DOHH2 (cell line): ENCODE results near the gene TMPRSS13.
"Not testable (repeated sequence)": the region's sequence is repeated elsewhere in the genome, so short reads cannot be mapped to it uniquely, and the experiment has no call there.

Experiments
- H3F3A ChIP-seq: fragments of 200-600 bp; sonication (generic), shearing (Covaris generic); 2 replicates; pipeline ENCODE4 v1.6.0; 2016; ENCODE audit warnings: antibody characterized with exemption, mild to moderate bottlenecking; ENCODE audit not compliant: control insufficient read depth, insufficient read depth
- H3K27ac ChIP-seq: fragments of 200-600 bp; sonication (generic); 2 replicates; pipeline ENCODE4 v1.5.1; 2014; ENCODE audit warnings: low read depth, mild to moderate bottlenecking, low read length, moderate library complexity
- H3K27me3 ChIP-seq: fragments of 200-600 bp; sonication (generic); 2 replicates; pipeline ENCODE4 v1.6.1; 2014; ENCODE audit warnings: mild to moderate bottlenecking, low read length, mixed read lengths; ENCODE audit not compliant: control insufficient read depth
- H3K36me3 ChIP-seq: fragments of 200-600 bp; sonication (generic); 2 replicates; pipeline ENCODE4 v1.6.1; 2014; ENCODE audit warnings: mild to moderate bottlenecking, low read length, moderate library complexity, mixed read lengths; ENCODE audit not compliant: control insufficient read depth
- H3K4me1 ChIP-seq: fragments of 200-600 bp; sonication (generic); 2 replicates; pipeline ENCODE4 v1.6.1; 2014; ENCODE audit warnings: mild to moderate bottlenecking, low read length, mixed read lengths; ENCODE audit not compliant: control insufficient read depth
- H3K4me2 ChIP-seq: fragments of 200-600 bp; sonication (generic); 2 replicates; pipeline ENCODE4 v1.6.0; 2014; ENCODE audit warnings: mild to moderate bottlenecking, low read length, moderate library complexity
- H3K4me3 ChIP-seq: fragments of 200-600 bp; sonication (generic); 2 replicates; pipeline ENCODE4 v1.5.1; 2014; ENCODE audit warnings: mild to moderate bottlenecking, low read length, mixed read lengths
- H3K79me2 ChIP-seq: fragments of 200-600 bp; sonication (generic); 2 replicates; pipeline ENCODE4 v1.6.1; 2014; ENCODE audit warnings: mild to moderate bottlenecking, low read length, mixed read lengths; ENCODE audit not compliant: control insufficient read depth
- H3K9me2 ChIP-seq: fragments of 200-600 bp; sonication (generic); replicated peaks from 2 replicates; pipeline ENCODE4 v1.6.1; 2014; ENCODE audit warnings: mild to moderate bottlenecking, low read length, mixed read lengths; ENCODE audit not compliant: control insufficient read depth
- H3K9me3 ChIP-seq: fragments of 200-600 bp; sonication (generic); 2 replicates; pipeline ENCODE4 v1.6.1; 2014; ENCODE audit warnings: antibody characterized with exemption, low read length, mixed read lengths; ENCODE audit not compliant: control insufficient read depth, insufficient read depth
- H4K20me1 ChIP-seq: fragments of 200-600 bp; sonication (generic); 2 replicates; pipeline ENCODE4 v1.6.0; 2014; ENCODE audit warnings: low read depth, mild to moderate bottlenecking, antibody characterized with exemption, low read length, moderate library complexity; ENCODE audit not compliant: control insufficient read depth, insufficient read depth
- EZH2phosphoT487 ChIP-seq: fragments of 200-600 bp; sonication (generic); IDR thresholded peaks from 2 replicates; pipeline ENCODE4 v1.6.1; 2017; ENCODE audit warnings: borderline replicate concordance, mild to moderate bottlenecking, antibody characterized with exemption, low read length, moderate library complexity, mixed read lengths
- TF ChIP-seq, protein P1 (sequence below): fragments of 200-600 bp; sonication (generic); IDR thresholded peaks from one replicate; pipeline ENCODE4 v1.5.1; 2014; ENCODE audit warnings: antibody characterized with exemption, mild to moderate bottlenecking, low read depth, low read length; ENCODE audit not compliant: poor library complexity, severe bottlenecking

TMPRSS13 gene

GRCh38 chr11:117928446-117929141, 608 bp downstream of the TMPRSS13 start:
- TF ChIP-seq, protein P1, sequence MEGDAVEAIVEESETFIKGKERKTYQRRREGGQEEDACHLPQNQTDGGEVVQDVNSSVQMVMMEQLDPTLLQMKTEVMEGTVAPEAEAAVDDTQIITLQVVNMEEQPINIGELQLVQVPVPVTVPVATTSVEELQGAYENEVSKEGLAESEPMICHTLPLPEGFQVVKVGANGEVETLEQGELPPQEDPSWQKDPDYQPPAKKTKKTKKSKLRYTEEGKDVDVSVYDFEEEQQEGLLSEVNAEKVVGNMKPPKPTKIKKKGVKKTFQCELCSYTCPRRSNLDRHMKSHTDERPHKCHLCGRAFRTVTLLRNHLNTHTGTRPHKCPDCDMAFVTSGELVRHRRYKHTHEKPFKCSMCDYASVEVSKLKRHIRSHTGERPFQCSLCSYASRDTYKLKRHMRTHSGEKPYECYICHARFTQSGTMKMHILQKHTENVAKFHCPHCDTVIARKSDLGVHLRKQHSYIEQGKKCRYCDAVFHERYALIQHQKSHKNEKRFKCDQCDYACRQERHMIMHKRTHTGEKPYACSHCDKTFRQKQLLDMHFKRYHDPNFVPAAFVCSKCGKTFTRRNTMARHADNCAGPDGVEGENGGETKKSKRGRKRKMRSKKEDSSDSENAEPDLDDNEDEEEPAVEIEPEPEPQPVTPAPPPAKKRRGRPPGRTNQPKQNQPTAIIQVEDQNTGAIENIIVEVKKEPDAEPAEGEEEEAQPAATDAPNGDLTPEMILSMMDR = no peak
- TF ChIP-seq EZH2phosphoT487 = no peak
- Histone ChIP-seq H3K9me3 (no peaks in the 10 kb centered on the region), H3K4me2 (no peak overlapping the region), H3K79me2 (no peaks in the 10 kb centered on the region), H3F3A (no peaks in the 10 kb centered on the region; the same call in 1 of the 2 replicates), H3K4me1 (peaks cover 37% of the 10 kb centered on the region), H3K4me3 (no peak overlapping the region), H4K20me1 (no peaks in the 10 kb centered on the region), H3K9me2 (no peaks in the 10 kb centered on the region), H3K27ac (no peak overlapping the region), H3K27me3 (no peaks in the 10 kb centered on the region), H3K36me3 (no peaks in the 10 kb centered on the region)

DNA sequence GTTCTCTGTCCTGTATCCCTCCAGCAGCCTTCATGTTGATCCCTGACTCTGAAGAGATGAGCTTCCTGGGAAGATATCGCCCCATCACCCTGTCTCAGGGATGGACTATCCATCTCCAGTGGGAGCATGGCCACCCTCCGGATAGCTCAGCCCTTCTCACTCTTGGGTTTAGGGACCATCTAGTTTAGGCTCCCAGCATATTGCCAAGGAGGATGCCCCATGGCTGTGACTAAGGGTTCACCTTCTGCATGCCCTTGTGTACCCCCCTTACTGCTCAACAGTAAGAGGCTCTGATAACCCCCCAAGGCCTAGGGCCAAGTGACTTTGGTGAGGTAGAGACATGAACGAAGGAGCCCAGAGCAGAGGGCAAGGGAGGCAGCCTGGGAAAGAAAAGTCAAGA, 1.3 kb downstream of the TMPRSS13 start:
- Histone ChIP-seq H3K4me1 (peaks cover 32% of the 10 kb centered on the region), H3K9me2 (no peaks in the 10 kb centered on the region), H4K20me1 (no peaks in the 10 kb centered on the region), H3K27ac (no peak overlapping the region), H3F3A (no peaks in the 10 kb centered on the region), H3K27me3 (no peaks in the 10 kb centered on the region), H3K9me3 (no peaks in the 10 kb centered on the region), H3K79me2 (no peaks in the 10 kb centered on the region), H3K4me2 (no peak overlapping the region), H3K4me3 (no peak overlapping the region), H3K36me3 (no peaks in the 10 kb centered on the region)
- no peak for TF ChIP-seq EZH2phosphoT487
- TF ChIP-seq, protein P1 = no peak

DNA sequence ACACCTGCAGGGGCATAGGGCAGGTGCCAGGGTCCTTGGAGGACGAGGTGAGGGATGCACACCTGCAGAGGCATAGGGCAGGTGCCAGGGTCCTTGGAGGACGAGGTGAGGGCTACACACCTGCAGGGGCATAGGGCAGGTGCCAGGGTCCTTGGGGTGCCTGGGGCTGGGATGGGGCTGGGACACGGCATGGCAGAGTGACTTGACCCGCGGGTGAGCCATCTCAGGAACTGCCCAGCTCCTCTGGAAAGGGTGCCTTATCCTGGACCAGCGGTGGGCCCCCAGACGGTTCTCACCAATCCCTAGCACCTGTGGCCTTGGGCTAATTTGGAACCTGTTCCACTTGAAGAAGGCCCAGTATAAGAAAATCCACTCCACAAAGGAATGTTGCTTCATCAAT, 3.0 kb downstream of the TMPRSS13 start:
- peaks cover 16% of the 10 kb centered on the region for H3K4me1 ChIP-seq
- not testable (repeated sequence) for H3F3A ChIP-seq, H3K9me2 ChIP-seq, H3K9me3 ChIP-seq, H3K36me3 ChIP-seq, H3K4me3 ChIP-seq, H3K27ac ChIP-seq, H4K20me1 ChIP-seq, H3K27me3 ChIP-seq, H3K79me2 ChIP-seq, H3K4me2 ChIP-seq

- H3K27me3 ChIP-seq = no peaks in the 10 kb centered on the region
- H4K20me1 ChIP-seq = no peaks in the 10 kb centered on the region
- H3K9me2 ChIP-seq = no peaks in the 10 kb centered on the region
- no peaks in the 10 kb centered on the region for H3K79me2 ChIP-seq
- no peak overlapping the region for H3K4me2 ChIP-seq
- H3K4me1 ChIP-seq = peaks cover 8% of the 10 kb centered on the region
- no peaks in the 10 kb centered on the region for H3K36me3 ChIP-seq
- H3K27ac ChIP-seq = no peak overlapping the region
- no peaks in the 10 kb centered on the region for H3K9me3 ChIP-seq
- no peak for TF ChIP-seq EZH2phosphoT487
- TF ChIP-seq, protein P1 = no peak
- H3F3A ChIP-seq = no peaks in the 10 kb centered on the region
- no peak overlapping the region for H3K4me3 ChIP-seq
Observed at GRCh38 chr11:117925198-117925925, 3.8 kb downstream of the TMPRSS13 start.
